Stimulated activated CD4-positive, alpha-beta T cell treated with anti-CD3 and anti-CD28 coated beads, Interleukin-12 subunit alpha, Interleukin-12 subunit beta, amount 100 ng/mL, for 48 hours (primary cell): ENCODE results near the gene CCL13.

Experiments
- DNase-seq, 3 donors: peaks; one replicate each; pipeline ENCODE4 v3.0.0-alpha.2; 2020; ENCODE audit warnings: low read depth in 2 of 3, low spot score in 1 of 3

CCL13 gene

DNA sequence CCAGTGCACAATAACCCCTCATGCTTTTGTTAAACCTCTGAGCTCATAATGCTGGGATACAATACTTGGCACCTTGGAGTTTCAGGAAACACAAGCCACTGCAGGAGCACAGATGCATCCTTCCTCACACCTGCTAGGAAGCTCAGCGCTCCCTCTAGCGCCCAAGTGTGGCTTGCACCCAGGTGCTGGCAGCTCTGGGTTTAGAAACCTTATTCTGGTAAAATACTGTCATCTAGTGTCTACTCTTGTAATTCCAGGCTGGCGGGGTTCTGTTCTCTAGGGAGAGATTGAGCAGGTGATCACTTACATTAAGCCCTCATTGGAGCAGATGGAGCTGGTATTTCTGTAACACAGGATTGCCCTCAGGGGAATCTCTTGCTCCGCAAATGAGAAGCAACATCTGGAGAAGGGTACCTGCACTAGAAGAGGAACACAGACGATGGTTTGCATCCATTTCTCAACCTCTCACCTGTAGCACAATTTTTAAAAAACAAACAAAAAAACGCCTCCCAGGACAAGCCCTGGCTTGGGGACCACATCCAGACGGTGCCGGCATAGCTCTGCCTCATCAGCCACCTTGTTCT, 5.3 kb downstream of the CCL13 start:
- DNase-seq, result peak; percentile 63 to 77 (median 68)

DNA sequence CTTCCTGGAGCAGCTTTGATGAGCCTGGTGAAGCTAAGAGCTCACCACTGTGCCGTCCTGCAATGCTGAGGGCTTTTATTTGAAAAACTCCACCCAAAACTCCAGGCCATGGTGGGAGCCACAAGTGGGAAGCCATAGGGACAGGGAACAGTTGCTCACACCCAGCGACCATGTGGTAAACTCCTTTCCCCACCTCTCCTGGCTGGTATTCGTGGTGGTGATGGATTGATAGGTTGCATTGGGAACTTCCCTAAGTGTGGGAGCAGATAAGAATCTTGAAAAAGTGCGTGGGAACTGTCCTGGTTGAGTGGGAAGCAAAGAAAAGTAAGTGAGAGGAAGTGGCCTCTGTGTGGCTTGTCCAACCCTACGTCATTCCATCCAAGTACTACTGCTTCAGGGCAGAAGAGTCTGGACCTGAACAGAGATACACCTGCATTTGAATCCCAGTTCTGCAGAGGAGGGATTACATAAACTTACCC, 6.9 kb downstream of the CCL13 start, which contains the start of gene CCL1:
Gene CCL1, minus strand, starts transcription at position 51 of the 479 bp plus-strand sequence. CDS start 72 bp downstream, outside the sequence.
- DNase-seq, result no peak

DNA sequence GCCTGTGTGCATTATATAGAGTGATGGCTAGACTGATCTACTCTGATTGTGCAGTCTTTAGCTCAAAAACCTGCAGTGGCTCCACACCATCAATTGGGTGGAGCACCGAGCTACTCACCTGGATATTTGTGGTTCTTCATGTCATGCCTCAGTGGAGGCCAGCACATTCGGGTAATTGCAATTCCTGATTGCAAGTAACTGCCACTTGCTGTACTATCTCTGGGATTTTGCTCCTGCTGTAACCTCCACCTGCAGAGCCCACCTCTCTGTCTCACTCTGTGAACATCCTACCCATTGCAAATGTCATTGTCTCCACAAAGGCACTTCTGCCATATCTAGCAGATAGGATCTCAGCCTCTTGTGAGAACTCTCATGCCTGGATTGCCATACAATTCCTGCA, 8.5 kb downstream of the CCL13 start:
- no peak for DNase-seq

DNA sequence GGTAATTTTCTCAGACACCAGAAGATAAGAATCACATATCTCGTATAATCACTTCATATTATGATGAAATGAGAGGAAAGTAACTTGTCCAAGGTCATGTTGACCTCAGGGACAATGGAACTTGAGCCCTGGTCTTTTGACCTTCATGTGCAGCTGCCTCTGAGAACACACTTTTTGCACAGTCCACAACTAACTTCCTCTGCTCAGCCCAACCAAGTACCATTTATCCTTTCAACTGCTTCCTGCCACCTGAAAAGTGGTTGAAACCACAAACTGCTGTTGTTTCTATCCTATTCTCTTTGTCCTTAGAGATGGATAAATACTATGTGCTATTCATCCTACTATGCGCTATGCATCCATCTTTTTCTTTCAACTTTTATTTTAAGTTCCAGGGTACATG, 9.1 kb downstream of the CCL13 start:
- no peak for DNase-seq

DNA sequence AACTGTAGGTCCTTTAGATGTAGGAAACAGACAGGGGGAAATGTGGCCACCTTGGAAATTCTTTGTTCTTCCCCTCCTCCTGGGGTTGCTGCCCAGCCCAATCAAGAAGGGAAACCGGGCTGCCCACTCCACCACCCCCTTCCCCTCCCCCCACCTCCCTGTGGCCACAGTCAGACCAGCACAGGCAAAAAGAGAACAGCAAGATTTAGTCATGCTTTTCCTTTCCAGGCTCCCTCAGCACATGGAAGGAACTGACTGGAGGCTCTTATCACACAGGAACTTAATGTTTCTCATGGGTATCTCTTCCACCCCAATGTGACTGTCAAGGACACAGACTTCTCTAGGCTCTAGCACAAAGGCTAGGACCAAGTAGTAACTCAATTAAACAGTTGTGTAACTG, 9.7 kb downstream of the CCL13 start:
- no peak for DNase-seq

DNA sequence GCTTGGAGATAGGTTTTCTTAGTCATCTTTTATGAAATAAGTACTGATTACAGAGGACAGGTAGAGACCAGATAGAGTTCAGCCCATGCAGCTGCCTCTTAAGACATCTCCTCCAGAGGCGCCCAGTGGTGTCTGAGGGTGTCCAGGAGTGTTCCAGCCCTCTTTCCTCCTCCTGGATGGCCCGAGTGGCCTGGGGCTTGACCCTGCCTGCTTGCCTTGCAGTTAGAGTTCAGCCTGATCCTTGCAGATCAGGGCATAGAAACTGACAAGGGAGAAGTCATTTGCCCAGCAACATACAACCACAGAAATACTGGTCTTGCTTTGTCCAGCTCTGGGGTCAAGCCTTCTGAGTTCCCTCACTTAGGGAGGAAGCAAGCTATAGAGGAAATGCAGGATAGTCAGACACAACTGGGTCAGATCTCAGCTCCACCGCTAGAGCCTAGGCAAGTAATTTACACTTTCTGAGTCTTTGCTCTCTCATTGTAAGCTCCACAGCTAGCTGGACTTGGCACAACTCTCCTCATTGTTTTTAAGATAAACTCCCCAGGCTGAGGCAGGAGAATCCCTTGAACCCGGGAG, 10.3 kb downstream of the CCL13 start:
- no peak for DNase-seq

DNA sequence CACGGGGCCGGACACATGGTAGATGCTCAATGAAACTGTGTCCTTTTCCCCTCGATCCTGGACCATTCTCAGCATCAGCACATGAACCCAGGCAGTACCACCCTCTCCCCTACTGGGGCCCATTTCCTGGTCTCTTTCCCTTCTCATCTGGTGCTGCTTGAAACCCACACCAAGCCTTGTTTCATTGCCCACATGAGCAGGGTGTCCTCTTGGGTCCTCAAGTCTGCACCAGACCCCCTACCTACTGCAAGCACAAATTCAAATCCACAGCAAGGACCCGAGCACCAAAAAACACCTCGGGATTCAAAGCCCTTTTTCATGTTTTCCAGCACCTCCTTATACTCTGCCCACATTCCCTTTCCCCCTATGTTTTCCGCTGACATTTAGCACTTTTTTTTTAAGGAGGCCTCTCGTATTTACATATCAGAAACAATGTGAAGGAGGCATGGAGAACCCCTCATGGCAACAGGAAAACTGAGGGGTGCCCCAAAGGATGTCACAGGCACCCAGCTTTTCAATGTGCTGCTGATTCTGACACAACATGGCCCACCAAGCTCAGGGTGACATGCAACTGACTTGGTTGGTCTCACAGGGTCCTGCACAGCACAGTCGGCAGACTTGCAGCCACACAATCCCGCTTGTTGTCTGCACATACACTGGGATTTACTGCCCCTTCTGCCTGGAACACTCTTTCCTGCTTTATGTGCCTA, 11.4 kb downstream of the CCL13 start:
- no peak for DNase-seq

DNA sequence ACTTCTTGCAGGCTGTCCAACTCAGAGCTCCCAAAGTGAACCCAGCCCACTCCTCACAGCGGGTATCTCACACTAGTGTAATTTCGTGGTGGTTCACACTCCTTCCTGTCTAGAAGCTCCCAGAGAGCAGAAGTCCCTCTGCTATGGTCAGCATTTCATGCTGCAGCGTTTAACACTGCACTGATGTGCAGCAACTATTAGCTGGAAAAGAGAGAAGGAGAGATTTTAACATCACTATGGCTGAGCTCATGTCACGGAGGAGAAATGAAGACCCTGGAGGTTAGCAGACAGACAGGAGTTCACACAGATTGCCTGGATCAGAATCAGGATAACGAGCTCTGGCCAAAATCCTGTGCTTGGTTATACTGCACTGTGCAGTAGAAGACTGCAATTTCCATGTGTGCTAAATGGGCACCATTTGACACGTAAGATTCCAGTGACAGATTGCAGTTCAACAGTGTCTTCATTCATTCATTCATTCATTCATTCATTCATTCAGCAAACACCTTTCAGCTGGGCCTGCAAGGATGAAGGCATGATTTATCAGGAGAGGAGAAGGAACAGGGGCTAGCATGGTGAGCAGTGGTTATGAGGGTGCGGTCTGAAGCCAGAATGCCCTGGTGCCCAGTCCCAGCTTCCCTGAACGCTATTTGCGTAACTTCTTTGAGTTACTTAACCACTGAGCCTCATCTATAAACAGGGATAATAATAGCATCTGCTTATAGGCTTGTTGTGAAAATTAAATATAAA, 12.1 kb downstream of the CCL13 start:
- DNase-seq, result no peak

DNA sequence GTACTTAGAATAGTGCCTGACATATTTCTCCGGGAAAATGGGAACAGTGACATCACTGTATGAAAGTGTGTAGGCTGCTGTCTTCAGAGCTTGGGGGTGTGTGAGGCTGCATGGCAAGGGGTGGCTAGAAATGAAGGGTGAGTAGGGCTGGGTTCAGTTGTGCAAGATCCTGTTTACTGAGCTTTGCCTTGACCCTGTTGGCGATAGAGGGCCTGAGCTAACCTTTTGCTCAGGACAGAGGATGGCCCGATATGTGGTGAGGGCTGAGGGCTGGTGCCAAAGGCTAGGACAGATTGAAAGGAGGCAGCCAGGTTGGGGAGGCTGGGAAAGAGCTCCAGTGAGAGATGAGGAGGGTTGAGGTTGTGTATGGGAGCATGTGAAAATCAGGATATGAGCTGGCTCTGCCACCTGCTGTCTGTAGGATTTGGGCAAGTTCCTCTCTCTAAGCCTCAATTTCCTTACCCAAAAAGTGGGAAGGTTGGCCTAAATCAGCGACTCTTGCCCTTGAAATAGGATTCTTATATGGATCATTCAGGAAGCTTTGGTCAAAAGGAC, 12.7 kb downstream of the CCL13 start:
- DNase-seq, result no peak

DNA sequence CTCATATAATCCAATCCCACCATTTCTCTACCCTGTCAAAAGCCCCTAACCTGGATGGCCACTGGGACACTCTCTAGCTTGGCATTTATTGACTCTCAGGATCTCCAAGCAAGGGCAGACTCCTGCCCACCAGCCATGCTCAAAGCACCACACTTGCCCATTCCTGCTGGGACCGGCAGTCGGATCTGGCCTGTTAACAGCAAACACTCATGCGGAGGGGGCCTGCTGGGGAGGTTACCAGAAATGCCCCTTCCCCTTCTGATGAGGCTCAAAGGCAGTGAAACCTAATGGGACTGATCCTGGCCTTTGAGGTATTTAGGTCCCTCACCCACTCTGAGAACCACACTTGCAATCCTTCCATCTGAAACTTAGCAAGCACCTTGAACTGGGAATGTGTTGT, 13.3 kb downstream of the CCL13 start:
- no peak for DNase-seq

DNA sequence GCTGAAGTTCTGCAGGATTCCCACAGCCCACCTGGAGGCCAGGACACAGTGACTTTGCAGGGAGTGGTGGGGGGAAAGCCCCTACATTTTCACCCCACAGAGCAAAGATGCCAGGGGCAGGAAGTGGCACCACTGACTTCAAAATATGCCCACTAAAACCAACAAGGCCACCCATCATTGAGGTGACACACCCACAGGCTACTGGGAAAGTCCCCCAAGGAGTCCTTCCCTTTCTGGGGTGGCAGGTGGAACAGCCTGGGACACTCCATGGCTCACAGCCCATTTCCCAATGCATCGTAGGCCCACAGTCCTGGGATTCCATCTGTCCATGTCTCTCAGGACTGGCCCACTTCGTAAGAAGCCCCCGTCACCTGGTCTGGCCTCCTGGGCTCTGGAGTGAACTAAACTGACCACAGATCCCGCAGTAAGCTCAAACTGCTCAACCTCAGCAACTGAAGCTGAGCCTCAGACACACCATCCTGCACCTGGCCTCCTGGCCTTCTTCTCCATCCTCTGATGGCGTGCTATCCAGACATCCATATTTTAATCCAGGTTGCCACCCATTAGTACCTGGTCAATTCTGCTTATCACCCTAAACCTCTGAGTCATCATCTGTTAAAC, 14.2 kb downstream of the CCL13 start:
- DNase-seq, result no peak

DNA sequence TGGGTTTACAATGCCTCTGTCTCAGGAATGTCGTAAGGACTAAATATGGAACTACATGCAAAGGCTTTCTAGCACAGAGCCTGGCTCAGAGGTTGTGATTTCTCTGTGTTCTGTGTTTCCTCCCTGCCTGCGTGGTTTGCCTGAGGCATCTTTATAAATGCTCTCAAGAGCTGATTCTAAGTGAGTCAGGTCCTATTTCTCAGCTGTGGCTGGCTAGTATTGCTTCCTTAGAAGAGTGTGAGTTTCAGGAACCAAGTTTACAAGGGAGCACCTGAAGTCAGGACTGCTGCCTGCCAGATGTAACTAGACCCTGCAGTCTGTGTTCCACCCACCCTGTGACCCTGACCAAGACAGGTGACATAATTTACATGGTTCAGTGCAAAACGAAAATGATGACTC, 14.7 kb downstream of the CCL13 start:
- DNase-seq, result no peak

DNA sequence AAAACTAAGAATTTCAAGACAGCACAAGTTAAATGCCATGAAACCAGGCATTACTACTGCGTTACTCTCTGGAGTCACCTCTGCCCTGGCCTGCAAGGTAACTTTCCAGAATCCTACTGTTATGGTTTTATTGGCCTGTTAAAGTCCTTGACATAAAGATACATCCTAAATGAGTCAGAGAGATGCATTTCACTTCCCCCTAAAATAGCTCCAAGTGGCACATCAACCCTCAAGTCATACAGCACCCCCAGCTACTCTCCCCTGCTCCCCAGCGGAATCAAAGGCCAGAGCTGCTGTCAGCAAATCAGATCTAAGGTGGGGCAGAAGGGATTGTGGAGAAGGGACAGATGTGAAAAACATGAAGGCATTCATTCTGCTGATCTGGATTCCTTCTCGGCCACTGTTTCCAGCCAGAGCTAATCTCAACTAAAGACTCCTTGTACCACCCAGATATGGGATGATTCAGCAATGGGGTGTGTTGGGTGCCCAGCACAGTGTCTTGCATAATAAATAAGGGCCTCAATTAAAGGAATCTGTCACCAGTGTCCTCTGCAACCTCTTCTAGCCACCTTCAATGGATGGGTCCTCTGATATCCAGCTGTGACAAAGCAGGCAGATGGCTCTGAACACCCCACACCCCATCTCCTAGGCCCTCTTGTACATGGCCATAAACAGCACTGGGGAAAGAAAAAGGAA, 15.3 kb downstream of the CCL13 start:
- no peak for DNase-seq

DNA sequence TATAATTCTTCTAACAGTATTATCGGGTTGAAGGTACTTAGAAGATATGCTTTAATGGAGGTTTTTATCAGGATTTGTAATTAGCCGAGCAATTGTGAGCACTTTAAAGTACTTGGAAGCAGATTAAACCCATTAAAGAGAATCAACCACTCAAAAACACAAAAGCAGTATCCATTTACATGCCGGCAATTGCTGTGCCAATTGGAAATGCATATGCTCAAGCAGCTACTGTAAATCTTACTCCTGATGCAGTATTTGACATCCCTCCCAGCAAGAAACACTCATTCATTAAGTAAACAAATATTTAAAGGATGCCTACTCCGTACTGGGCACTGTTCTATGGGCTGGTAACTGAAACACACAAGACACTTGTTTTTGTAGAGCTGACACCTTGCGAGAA, 18.2 kb downstream of the CCL13 start:
- no peak for DNase-seq

DNA sequence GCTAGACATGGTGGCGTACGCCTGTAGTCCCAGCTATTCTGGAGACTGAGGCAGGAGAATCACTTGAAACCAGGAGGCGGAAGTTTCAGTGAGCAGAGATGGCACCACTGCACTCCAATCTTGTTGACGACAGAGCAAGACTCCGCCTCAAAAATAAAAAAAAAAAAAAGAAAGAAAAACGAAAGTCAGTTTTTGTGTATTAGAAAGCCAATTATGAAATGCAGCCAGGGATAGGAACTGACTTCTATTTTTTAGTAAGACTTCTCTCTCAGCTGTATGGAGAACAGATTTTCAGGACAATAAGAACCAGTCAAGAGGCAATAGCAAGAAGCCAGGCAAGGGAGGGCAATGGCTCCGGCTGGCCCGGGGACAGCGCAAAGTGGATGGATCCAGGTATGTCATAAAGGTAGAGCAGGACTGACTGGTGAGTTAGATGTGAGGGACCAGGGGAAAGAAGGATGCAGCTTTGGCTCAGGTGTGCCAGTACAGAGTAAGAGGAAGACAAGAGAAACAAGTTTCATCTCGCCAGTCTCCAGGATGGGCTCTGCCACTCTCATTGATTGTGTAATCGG, 19.2 kb downstream of the CCL13 start:
- DNase-seq, result no peak

DNA sequence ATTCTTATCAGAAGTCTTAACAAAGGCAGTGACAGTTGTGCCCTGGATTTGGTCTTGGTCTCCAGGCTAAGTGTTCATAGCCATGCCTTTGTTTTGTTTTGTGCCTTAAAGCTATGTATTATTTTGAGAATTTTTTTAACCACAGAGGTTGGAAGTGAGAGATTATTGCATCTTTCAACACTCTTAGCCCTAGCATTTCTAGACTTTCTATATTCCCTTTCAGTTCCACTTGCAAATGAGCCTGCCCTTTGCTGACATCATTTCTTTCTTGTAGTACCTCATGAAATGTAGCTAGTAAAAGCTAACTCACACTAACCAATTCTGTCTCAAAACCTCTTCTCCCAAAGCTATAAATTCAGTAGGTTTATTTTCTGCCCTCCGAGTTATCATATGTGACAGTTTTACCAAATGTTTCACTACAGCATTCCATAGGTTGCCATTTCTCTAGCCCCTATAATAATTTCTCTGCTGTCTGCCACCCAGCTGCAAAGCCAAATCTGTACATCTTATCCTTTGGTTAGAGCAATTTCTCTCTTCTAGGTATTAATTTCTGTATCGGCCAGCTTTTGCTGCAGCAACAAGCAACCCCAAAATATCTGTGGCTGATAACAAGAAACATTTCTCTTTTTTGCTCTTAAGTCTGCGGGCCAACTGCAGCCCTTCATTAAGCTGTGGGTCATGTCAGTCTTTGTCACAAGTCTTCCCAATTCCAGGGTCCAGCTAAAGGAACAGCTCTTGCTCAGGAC, 21.0 kb downstream of the CCL13 start:
- DNase-seq, result no peak

DNA sequence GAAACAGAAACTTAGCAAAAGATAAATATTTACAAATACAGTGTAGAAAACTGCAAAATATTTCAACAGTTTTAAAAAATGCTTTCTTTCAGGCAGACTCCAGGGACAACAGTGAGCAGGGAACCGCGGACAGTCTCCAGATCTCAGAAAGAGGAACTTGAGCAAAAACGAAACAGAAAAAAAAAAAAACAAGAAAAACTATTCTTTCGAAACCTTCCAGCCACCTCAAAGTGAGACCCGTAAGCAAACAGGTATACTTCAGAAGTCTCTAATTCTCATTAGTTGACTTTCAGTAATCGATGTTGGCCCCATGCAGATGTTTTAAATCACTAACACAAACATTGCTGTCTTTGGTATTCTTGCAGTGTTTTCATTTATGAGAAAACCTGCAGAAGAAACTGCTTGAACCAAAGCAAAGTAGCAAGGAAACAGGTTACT, 22.4 kb downstream of the CCL13 start:
- DNase-seq, result peak in 2 of 3 donors; percentile 4 to 21

DNA sequence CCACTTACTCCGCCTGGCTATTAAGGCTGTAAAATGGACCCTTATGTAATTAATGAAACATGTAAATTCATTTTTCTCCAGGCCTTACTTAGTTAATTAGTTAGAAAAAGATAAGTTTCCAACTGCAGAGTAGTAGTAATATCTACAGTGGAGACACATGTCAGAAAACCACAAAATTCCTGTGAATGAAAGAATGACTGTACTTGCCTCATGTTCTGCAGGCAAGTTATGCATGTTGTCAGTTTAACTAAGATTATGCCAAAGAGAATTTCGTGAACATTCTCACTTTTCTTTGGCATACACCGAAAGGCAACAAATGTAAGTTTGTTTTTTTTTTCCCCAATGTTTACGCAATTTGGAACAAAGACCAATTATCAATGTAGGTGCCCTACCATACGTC, 23.6 kb downstream of the CCL13 start:
- DNase-seq, result no peak

DNA sequence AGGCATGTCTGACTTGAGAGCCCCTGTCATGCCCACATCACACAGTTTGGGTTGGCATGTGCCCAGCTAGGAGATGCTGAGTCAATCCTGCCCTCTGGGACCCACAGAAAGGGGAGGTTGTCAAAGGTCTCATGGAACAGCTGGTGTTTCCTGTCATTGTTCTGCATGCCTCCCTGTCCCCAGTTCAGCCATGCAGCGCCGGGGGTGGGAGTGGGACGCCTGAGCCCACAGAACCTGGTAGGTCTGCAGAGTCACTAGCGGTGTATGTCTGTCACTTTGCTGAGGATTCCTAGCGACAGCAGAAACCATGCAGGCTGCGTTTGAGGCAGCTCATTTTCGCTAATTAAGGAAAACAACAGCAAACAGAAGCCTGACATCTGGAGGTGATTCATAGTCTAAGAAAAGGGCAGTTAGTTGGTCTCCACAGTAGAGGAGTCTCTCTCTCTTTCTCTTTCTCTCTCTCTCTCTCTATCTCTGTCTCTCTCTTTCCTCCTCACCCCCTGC, 26.4 kb downstream of the CCL13 start:
- DNase-seq, result peak; percentile 10 to 41 (median 24)
